ENCODE results near the gene SEC62.

SEC62 gene

DNA sequence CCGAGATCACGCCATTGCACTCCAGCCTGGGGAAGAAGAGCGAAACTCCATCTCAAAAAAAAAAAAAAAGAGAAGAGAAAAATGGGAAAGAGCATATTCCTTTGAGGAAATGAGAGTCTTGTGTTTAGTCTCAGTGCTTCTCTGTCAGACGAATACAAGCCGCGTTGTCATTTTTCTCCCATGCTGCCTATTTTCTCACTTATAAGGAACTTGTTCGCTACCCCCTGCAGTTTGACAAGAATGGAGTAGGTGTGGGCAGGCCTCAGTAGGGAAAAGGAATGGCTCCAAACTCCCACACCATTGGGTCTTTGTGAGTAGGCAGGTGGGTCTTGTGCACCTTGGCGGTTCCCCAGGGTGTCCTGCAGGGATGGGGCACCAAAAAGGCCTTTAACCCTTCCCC is 77.7 kb downstream of the SEC62 start:
- peaks cover 10% of the 10 kb centered on the region for H3K4me1 ChIP-seq (ENCODE audit: control insufficient read depth, insufficient read depth, low read length)
- H3K27ac ChIP-seq (ENCODE audit: low read depth, low read length): no peak overlapping the region
- no peaks in the 10 kb centered on the region for H3K9me3 ChIP-seq (ENCODE audit: control insufficient read depth, insufficient read depth, low read length)
- H3K4me3 ChIP-seq (ENCODE audit: low read depth, low read length): no peak overlapping the region
- no peak overlapping the region for H3K9ac ChIP-seq (ENCODE audit: low read depth, low read length)
- H3K27me3 ChIP-seq (ENCODE audit: control insufficient read depth, insufficient read depth, low read length): no peaks in the 10 kb centered on the region
- H3K36me3 ChIP-seq (ENCODE audit: control insufficient read depth, insufficient read depth, low read length): no peaks in the 10 kb centered on the region

DNA sequence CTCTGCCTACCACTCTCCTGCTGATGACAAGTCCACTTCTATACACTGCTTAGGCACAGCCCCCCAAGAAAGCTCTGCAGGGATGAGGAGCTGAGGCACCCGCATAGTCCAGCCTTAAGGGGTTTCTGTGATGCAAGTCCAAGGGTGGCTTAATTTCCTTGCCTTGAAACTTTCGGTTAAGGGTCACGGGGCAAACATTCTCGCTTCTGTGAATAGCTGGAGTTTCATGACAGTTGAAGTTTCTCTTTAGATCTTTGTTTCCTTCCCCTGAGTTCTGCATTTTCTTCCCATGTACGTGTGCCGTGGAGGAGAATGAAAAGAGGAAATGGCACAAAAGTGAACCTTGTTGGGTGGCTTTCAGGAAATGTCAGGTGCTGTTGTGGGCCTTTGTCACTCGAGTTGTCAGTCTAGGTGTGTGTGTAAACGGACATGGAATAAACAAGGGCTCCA is 78.2 kb downstream of the SEC62 start:
- Histone ChIP-seq H3K27me3 (ENCODE audit: control insufficient read depth, insufficient read depth, low read length) (no peaks in the 10 kb centered on the region), H3K4me1 (ENCODE audit: control insufficient read depth, insufficient read depth, low read length) (peaks cover 10% of the 10 kb centered on the region), H3K9me3 (ENCODE audit: control insufficient read depth, insufficient read depth, low read length) (no peaks in the 10 kb centered on the region), H3K27ac (ENCODE audit: low read depth, low read length) (no peak overlapping the region), H3K36me3 (ENCODE audit: control insufficient read depth, insufficient read depth, low read length) (no peaks in the 10 kb centered on the region), H3K9ac (ENCODE audit: low read depth, low read length) (no peak overlapping the region), H3K4me3 (ENCODE audit: low read depth, low read length) (no peak overlapping the region)

DNA sequence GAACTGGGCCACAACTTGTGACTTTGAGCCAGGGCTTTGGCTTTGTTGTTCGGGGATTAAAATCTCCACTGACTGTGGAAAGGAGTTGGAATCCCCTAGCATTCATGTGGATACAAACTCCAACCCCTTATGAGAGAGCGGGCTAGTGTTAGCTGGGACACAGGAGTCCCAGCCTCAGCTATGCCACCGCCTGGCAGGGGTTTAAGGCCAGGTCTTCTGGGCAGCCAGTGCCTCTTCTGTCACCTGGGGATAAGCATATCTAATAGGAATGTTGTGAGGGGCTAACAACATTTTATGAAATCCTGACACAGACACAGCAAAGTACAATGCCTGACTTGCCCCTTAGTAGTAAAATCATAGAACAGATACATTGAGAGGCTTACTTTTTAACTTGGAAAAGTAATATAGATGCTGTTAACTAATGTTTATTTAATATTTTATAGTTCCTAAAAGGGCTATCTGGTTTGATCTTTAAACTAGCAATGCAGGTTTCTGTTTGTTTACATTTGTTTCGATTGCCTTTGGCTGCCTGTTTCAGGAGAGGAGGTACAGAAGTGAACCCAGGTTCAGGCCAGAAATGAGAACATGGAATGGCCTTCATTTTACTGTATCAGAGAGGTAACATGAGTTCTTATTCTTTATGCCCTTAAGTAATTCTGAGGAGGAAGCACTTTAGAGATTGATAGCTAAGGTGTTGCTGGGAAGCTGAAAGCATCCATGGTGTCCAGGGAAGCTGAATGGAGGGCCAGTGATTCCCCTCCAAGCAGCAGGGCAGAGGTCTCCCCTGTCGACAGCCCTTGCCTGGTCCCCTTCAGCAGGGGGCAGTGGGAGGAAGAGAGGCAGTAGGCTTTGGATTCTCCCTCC is 79.9 kb downstream of the SEC62 start:
- Histone ChIP-seq H3K27ac (ENCODE audit: low read depth, low read length) (no peak overlapping the region), H3K9ac (ENCODE audit: low read depth, low read length) (no peak overlapping the region), H3K9me3 (ENCODE audit: control insufficient read depth, insufficient read depth, low read length) (no peaks in the 10 kb centered on the region), H3K4me3 (ENCODE audit: low read depth, low read length) (no peak overlapping the region), H3K27me3 (ENCODE audit: control insufficient read depth, insufficient read depth, low read length) (no peaks in the 10 kb centered on the region), H3K36me3 (ENCODE audit: control insufficient read depth, insufficient read depth, low read length) (no peaks in the 10 kb centered on the region), H3K4me1 (ENCODE audit: control insufficient read depth, insufficient read depth, low read length) (no peaks in the 10 kb centered on the region)

DNA sequence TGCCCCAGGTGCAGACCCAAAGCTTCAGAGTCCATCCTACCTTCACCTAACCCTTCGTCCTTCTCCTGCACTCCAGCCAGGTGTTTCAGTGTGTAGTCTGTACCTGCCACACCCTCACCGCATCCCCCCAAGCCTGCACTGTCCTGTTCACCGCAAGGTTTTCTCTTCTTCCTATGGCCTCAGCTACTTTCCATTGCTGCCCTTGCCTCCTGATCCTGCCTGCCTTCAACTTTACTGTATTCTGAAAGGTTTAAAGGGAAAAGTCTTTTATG is 80.5 kb downstream of the SEC62 start:
- no peaks in the 10 kb centered on the region for H3K4me1 ChIP-seq (ENCODE audit: control insufficient read depth, insufficient read depth, low read length)
- H3K27me3 ChIP-seq (ENCODE audit: control insufficient read depth, insufficient read depth, low read length): no peaks in the 10 kb centered on the region
- H3K4me3 ChIP-seq (ENCODE audit: low read depth, low read length): no peak overlapping the region
- H3K9ac ChIP-seq (ENCODE audit: low read depth, low read length): no peak overlapping the region
- H3K27ac ChIP-seq (ENCODE audit: low read depth, low read length): no peak overlapping the region
- H3K36me3 ChIP-seq (ENCODE audit: control insufficient read depth, insufficient read depth, low read length): no peaks in the 10 kb centered on the region
- no peaks in the 10 kb centered on the region for H3K9me3 ChIP-seq (ENCODE audit: control insufficient read depth, insufficient read depth, low read length)

Measured in HUES48 (cell line).